GM18861 (cell line): ENCODE results near the gene PAX5.

Experiments used
- ATAC-seq: cut with Tn5 transposase; IDR thresholded peaks from one replicate; pipeline ENCODE4 v1.9.1; 2021; ENCODE audit not compliant: unreplicated experiment

PAX5 gene

GRCh38 chr9:36864491-36865410 lies 169.3 kb downstream of the PAX5 start:
- no peak for ATAC-seq

GRCh38 chr9:36862206-36863145 lies 171.6 kb downstream of the PAX5 start:
- no peak for ATAC-seq

GRCh38 chr9:36861528-36862205 lies 172.4 kb downstream of the PAX5 start:
- no peak for ATAC-seq

GRCh38 chr9:36858805-36859375 lies 175.2 kb downstream of the PAX5 start:
- ATAC-seq = no peak

- ATAC-seq = peak; percentile 38
Observed at GRCh38 chr9:36855448-36856315, 178.4 kb downstream of the PAX5 start.

- ATAC-seq = no peak
Observed at GRCh38 chr9:36854751-36855150, 179.3 kb downstream of the PAX5 start.

GRCh38 chr9:36854034-36854433 lies 180.0 kb downstream of the PAX5 start:
- no peak for ATAC-seq

GRCh38 chr9:36853233-36853632 lies 180.8 kb downstream of the PAX5 start:
- ATAC-seq = no peak

GRCh38 chr9:36849943-36850342 lies 184.1 kb downstream of the PAX5 start:
- no peak for ATAC-seq

GRCh38 chr9:36848946-36849345 lies 185.1 kb downstream of the PAX5 start:
- ATAC-seq = no peak

GRCh38 chr9:36847781-36848673 lies 186.0 kb downstream of the PAX5 start:
- ATAC-seq = no peak

GRCh38 chr9:36846621-36847020 lies 187.4 kb downstream of the PAX5 start:
- ATAC-seq = no peak

- ATAC-seq = no peak
Observed at GRCh38 chr9:36845844-36846243, 188.2 kb downstream of the PAX5 start.

- ATAC-seq = no peak
Observed at GRCh38 chr9:36844961-36845360, 189.1 kb downstream of the PAX5 start.

GRCh38 chr9:36843964-36844363 lies 190.1 kb downstream of the PAX5 start:
- ATAC-seq = no peak

GRCh38 chr9:36842560-36843530 lies 191.2 kb downstream of the PAX5 start:
- ATAC-seq = no peak

GRCh38 chr9:36840898-36841536 lies 193.1 kb downstream of the PAX5 start:
- ATAC-seq = no peak
